Measurements from ENCODE around the gene CFC1.
"Not testable (repeated sequence)": the region's sequence is repeated elsewhere in the genome, so short reads cannot be mapped to it uniquely, and the experiment has no call there.

Gene CFC1

DNA sequence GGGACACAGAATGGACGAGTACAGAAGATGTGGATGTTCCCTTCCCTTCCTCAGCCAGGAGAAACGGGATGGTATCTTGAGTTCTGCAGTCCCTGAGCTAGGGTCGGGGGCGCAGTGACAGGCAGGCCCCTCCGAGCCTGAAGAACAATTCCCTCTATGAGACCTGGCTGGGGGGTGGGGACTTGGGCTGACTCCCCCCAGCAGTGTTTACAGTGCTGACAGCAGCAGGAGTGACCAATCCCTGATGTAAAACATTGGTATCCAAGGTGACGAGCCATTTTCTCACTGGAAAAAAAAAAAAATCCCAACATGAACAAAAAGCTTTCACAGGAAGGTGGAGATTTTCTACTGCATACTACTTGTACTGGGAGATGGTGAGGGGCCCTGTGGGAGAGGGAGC is at the start of gene CFC1:
TSS of gene CFC1 (minus strand) at position 183 of the 400 bp plus-strand sequence. CDS start 288 bp downstream, outside the sequence.
- DNase-seq (ENCODE audit: low spot score), result not testable (repeated sequence)

- DNase-seq (ENCODE audit: low spot score), result not testable (repeated sequence)
These were observed 42.3 kb upstream of the CFC1 start for GRCh38 chr2:130641688-130642087.

GRCh38 chr2:130638973-130639372 is 39.6 kb upstream of the CFC1 start:
- DNase-seq (ENCODE audit: low spot score), result not testable (repeated sequence)

- not testable (repeated sequence) for DNase-seq (ENCODE audit: low spot score)
These were observed 29.6 kb upstream of the CFC1 start for GRCh38 chr2:130628784-130629475.

DNA sequence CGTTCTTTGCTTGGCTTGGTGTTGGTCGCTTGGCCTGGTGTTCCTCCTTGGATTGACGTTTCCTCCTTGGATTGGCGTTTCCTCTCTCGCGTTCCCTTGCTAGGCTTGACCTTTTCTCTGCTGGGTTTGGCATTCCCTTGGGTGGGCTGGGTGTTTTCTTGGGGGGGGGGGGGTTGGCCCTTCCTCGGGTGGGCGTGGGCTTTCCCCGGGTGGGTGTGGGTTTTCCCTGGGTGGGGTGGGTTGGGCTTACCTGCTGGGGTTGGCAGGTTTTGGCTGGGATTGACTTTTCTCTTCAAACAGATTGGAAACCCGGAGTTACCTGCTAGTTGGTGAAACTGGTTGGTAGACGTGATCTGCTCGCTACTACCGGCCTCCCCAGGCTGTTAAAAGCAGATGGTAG is 11.8 kb upstream of the CFC1 start, which contains the start of gene POTEJ:
TSS of gene POTEJ (plus strand) at position 301 of the 400 bp plus-strand sequence. CDS start at position 394, 93 bp downstream.
- not testable (repeated sequence) for DNase-seq (ENCODE audit: low spot score)

DNA sequence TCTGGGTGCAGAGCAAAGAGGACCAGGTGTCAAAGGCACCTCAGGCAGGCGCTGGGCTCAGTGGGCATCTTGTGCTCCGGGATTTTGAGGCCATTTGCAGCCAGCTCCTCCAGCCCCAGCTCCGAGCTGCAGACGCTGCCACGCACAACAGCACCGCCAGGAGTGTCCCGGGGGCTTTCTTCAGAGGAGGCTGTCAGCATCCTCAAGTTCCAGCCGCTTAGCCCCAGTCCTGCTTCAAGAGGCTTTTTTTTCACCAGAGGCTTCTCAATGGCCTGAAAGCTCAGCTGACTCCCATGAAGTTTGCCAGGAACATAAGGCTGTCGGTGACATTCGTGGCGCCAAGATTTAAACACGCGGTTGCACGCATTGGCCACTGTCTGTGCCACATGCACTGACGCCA is 11.1 kb upstream of the CFC1 start:
- DNase-seq (ENCODE audit: low spot score), result not testable (repeated sequence)

GRCh38 chr2:130609002-130609920 is 9.9 kb upstream of the CFC1 start:
- not testable (repeated sequence) for DNase-seq (ENCODE audit: low spot score)

DNA sequence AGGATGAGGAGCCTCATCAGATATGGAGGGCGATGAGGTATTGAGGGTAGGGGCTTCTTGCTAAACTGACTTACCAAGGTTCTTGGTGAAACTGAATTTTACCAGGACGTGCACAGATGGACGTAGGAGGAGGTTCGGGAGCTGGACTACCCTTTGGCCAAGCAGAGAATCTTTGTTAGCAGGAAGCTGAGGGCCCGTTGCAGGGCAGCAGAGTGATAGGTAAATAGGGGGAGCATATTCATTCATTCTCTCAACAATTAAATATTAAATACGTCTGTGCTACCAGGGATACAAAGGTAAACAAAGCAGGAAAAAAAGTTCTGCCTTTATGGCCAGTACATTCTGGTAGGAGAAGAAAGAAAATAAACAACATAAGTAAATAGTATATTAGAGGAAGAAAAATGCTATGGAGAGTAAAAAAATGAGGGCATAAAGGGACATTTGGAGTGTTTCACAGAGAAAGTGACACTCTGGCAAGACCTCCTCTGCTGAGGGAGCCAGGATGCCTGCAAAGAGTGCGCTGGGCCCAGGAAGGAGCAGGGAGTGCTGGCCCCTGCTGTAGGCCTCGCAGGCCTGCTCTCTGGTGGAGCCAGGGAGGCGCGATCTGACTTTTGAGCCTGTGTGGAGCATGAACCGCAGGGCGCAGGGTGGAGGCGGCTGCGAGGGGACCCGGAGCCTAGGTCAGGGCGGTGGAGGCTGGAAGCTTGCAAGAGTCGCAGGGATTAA is 9.1 kb upstream of the CFC1 start:
- DNase-seq (ENCODE audit: low spot score), result not testable (repeated sequence)

DNA sequence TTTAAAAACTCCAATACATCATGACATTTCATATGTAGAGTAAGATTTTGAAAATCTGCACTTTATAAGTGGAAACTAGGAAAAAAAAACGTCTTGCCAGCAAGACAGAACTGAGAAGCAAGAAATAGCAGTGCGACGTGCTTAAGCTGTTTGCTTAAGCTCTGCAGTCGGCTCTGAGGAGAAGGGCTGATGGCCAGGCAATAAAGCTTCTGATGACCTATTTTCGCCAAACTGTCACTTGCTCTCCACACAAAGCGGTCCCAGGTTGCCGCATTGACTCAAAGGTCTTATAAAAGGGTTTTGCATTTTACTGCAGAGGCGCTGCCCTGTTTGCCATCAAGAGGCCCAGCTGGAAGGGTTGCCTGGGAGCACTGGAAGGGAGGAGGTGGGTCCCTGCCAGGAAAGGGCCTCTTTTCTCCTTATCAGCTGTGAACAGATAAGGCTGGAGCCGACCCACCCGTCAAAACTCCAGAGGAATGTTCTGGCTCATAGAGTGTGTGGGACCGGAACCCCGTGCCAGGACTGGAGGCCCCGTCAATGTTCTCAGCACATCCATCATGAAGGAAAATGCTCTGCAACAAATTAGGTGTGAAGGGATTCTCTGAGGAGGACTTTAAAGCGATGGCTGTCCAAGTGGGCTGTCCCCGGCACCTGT is 2.4 kb upstream of the CFC1 start:
- not testable (repeated sequence) for DNase-seq (ENCODE audit: low spot score)

DNA sequence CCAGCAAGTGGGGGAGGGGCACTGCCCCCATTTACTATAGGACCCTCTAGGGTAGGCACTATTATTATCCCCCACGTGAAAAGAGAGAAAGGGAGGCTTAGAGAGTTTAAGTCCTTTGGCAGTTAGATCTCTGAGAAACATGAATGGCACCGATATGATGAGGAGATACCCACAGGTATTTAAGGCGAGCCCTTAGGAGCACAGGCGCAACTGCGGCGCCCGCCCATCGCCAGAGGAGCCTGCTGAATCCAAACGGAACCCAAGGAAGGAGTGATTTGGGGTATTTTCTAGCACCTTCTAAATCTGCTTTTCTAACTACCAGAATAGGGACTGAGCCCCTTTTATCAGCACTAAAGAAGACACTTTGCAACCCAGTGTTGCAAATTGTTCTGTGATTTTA is 551 bp upstream of the CFC1 start:
- DNase-seq (ENCODE audit: low spot score), result not testable (repeated sequence)

DNA sequence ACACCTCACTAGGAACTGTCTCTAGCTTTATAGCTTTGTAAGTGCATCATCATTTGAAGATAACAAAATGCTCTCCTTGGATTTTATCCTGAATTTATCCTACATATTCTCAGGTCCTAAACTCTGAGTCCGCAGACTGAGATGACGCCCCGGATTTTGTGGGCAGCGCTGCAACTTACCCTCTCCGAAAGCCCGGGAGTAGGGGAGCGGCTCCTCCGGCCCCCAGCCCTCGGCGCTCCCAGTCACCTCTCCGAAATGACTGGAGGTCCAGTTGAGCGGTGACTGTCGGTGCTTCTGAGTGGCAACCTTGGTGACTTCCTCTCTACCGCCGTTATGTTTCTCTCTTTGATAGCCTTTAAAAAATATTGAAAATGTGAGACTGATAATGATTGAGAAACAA is 912 bp downstream of the CFC1 start:
- not testable (repeated sequence) for DNase-seq (ENCODE audit: low spot score)

DNA sequence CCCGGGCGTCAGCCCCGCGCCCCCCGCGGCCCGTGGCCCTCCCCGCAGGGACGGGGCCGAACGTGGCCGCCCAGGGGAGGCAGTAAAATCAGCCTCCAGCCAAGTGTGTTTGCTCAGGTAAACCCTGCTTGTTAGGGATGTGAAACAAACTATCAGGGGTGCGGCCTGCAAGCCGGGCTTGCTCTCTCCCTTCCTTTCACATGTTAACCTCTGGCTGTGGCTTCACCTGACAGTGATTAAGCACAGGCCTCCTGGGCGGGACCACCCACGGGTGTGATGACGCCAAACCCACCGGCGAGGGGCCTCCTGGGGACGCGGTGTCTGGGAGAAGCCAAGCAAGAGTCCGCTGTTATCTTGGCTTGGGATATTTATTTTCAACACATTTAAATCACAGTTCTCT is 1.4 kb downstream of the CFC1 start:
- DNase-seq (ENCODE audit: low spot score), result not testable (repeated sequence)

GRCh38 chr2:130596757-130597156 is 2.6 kb downstream of the CFC1 start:
- not testable (repeated sequence) for DNase-seq (ENCODE audit: low spot score)

- not testable (repeated sequence) for DNase-seq (ENCODE audit: low spot score)
These were observed 5.4 kb downstream of the CFC1 start for GRCh38 chr2:130594011-130594410.

DNA sequence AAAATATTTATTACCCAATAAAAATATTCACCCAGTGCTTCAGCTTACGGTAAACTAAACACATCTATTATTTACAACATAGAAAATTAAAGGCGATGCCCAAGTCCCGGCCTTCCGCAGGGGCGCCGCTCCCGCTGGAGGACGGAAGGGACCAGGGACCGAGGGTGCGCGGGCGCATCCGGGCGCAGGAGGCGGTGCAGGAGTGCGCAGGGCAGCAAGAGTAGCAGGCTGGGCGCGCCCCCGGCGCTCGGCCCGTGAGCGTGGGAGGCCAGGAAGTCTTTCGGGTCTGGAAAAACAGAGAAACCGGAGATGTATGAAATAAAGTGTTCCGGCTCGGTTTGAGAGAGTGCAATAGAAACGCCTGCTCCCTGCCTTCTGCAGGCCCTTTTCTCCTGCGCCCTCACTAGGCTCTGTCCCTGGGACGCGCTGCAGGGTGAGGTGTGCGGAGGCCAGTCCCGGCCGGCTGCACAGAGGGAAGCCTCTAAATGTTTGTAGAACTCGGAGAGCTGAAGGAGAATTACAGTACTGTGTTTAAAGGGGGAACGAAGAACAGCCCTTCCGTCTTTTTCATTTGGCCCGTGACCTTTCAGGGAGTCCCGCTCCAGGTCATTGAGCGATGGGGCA is 6.5 kb downstream of the CFC1 start:
- not testable (repeated sequence) for DNase-seq (ENCODE audit: low spot score)

- DNase-seq (ENCODE audit: low spot score), result not testable (repeated sequence)
These were observed 8.5 kb downstream of the CFC1 start for GRCh38 chr2:130590842-130591359.

DNA sequence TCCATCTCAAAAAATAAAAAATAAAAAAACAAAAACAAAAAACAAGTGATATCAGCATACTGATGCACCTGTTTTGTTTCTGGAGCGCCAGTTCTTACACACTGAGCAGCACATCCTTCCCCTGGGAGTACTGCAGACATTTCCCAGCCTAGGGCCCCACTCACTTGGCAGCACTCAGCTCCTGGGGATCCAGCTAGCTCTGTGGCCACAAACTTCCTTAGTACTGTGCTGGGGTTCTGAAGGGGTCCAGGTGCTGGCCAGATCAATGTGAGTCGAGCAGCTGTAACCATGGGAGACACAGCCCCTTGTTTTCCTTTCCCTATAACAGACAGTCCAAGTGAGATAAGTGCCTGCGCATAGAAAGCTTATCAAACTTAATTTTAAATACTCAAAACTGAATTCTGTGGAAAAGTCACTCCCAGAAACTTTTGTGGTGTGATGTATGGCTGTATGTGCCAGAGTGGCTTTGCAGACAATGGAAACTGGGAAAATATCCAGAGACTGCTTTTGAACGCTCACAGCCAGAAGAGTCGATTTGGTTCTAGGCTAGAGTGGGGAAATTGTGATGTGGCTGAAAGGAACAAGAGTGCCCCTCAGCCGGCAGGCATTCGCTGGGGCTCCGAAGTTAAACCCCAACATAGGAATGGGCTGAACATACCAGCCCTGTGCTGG is 9.1 kb downstream of the CFC1 start:
- DNase-seq (ENCODE audit: low spot score), result not testable (repeated sequence)

DNA sequence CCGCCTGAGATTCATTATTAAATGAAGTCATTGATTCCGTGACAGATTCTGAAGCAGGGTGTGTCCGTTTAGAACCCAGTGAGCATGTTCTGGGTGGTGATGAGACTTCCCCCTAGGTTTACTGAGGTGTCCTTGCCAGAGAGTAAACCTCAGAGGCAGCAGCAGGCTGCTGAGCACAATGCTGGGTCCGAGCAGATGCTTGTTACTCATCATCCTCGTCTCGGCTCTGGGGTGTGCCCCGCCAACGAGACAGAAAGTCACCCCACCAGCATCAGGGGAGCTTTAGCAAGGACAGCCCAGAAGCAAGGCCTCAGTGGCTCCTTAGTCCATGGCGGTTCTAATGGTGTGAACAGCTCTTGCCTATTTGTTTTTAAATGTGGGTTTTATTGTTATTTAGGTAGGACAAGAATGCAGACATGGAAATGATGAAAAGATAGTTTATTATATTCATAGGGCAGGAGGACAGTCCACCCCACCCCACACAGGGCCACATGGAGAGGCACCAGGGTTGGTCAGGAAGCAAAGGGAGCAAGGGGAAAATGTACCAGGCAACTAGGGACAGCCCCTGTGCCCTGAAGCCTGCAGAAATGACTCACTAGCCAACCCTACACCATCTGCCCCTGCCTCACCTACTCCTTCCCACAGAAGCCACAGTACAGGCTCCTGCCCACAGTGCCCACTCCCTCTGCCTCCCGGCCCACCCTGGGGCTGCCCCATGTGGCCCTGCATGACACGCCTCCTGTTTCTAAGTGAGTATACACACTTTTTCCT is 10.5 kb downstream of the CFC1 start:
- DNase-seq (ENCODE audit: low spot score), result not testable (repeated sequence)

DNA sequence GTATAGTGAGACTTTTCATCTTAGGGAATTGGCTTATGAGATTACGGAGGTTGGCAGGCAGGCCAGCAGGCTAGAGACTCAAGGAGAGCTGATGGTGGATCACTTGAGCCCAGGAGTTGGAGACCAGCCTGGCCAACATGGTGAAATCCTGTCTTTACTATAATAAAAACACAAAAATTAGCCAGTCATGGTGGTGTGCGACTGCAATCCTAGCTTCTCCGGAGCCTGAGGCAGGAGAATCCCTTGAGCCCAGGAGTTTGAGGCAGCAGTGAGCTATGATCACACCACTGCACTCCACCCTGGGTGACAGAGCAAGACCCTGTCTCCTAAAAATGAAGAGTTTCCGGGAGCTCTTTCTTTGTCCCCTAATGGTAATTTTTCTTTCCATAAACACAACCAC is 14.6 kb downstream of the CFC1 start:
- not testable (repeated sequence) for DNase-seq (ENCODE audit: low spot score)
